ENCODE data around the gene ATG9B.

DNA sequence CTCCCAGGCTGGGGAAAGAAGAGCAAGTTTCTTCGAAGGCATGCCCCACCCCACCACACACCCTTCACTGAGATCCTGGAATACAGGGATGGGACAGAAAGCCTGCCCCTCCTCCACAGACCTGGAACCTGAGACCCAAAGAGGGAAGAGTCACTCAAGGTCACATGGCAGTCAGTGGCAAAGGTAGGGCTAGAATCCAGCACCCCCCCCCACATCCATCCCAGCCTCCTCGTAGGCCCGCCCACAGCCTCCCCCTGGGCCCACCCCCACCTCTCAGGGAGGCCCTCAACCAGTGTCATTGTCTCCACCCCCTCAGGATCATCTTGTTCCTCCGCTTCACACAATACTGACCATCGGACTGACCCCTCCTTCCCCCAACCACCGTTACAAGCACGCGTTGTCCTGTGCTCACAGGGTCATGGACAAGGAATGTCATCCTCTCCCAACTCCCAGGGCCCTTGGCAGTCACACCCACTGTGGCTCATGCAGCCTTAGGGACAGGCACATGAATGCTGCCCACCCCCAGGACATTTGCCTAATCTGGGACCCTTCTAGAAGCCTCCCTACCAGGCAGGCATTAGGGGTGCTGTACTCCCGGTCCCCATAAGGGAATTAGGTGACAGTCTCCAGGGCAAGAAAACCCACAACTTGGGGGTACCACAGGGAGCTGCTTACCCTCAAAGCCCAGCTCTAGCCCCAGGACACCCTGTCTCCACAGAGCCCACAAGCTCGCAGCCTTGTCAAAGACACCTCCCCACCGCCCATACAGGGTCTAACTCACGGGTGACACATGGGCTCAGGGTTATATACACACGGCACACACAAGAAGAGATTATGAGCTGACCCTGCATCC lies 47.5 kb downstream of the ATG9B start:
- no peak for TF ChIP-seq POLR2A (IDR thresholded peaks at IDR 0.05)
- TF ChIP-seq, protein P1, sequence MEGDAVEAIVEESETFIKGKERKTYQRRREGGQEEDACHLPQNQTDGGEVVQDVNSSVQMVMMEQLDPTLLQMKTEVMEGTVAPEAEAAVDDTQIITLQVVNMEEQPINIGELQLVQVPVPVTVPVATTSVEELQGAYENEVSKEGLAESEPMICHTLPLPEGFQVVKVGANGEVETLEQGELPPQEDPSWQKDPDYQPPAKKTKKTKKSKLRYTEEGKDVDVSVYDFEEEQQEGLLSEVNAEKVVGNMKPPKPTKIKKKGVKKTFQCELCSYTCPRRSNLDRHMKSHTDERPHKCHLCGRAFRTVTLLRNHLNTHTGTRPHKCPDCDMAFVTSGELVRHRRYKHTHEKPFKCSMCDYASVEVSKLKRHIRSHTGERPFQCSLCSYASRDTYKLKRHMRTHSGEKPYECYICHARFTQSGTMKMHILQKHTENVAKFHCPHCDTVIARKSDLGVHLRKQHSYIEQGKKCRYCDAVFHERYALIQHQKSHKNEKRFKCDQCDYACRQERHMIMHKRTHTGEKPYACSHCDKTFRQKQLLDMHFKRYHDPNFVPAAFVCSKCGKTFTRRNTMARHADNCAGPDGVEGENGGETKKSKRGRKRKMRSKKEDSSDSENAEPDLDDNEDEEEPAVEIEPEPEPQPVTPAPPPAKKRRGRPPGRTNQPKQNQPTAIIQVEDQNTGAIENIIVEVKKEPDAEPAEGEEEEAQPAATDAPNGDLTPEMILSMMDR (IDR thresholded peaks at IDR 0.05 in 8 of 11, conservative IDR thresholded peaks at IDR 0.05 in 3 of 11) = no peak
